Progenitor cell of endocrine pancreas (in vitro differentiated cells): ENCODE data around the gene DNAJC3. TPM values are rescaled to one million over a fixed set of nuclear protein-coding genes. Genes with fewer than 3 reads are reported as not detected.
A peak's percentile ranks its signal among the peaks of the same experiment; 100 is the strongest.
"Not testable (repeated sequence)": the region's sequence is repeated elsewhere in the genome, so short reads cannot be mapped to it uniquely, and the experiment has no call there.

ENCODE experiments used
- DNase-seq: peaks from one replicate; pipeline ENCODE4 v3.0.0; 2021; ENCODE audit warnings: low spot score; ENCODE audit not compliant: unreplicated experiment
- H3K27ac Mint-ChIP-seq: 2 replicates; pipeline ENCODE4 v1.8.0; 2021; ENCODE audit warnings: mild to moderate bottlenecking, moderate library complexity, mixed read lengths
- H3K27me3 Mint-ChIP-seq: 2 replicates; pipeline ENCODE4 v1.8.0; 2021; ENCODE audit warnings: mixed read lengths
- H3K36me3 Mint-ChIP-seq: 2 replicates; pipeline ENCODE4 v1.8.0; 2022; ENCODE audit warnings: mixed read lengths; ENCODE audit not compliant: insufficient read depth
- H3K4me1 Mint-ChIP-seq: 2 replicates; pipeline ENCODE4 v1.8.0; 2021; ENCODE audit warnings: low read depth, mixed read lengths
- H3K4me3 Mint-ChIP-seq: 2 replicates; pipeline ENCODE4 v1.8.0; 2021; ENCODE audit warnings: low read depth, mild to moderate bottlenecking, moderate library complexity, mixed read lengths
- H3K9me3 Mint-ChIP-seq: 2 replicates; pipeline ENCODE4 v1.8.0; 2021; ENCODE audit warnings: low read depth, mixed read lengths
- total RNA-seq: library from RNA; stranded (reverse); gene quantifications from 2 replicates; pipeline ENCODE4 v1.2.1, GENCODE V29; 2021
- TF ChIP-seq, protein P1 (sequence below): fragments of 200-600 bp; sonication (generic); IDR thresholded peaks from one replicate; pipeline ENCODE4 v1.5.0; 2021; ENCODE audit warnings: antibody characterized with exemption, mild to moderate bottlenecking; ENCODE audit not compliant: unreplicated experiment

DNAJC3 gene
- total RNA-seq, 1 donor from 2014 or later = 31.7 TPM

DNA sequence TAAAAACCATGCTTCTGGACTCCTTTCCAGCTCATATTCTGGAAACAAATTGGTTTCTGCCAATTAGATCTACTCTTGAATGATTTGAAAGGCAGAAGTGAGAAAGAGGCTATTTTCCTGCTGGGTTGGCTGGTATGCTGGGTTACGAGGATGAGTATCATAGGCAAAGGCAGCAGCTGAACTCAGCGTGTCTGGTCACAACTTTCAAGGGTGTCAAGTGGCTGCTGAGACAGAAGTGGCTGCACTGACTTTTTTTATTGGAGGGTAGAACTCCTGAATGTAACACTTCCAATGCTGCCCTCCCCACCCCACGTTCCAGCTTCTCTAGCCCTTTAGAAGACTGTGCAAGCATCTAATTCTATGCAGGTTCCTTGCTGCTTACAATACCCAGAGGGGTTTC, 24.1 kb upstream of the DNAJC3 start:
- Mint-ChIP-seq H3K4me3 (no peak overlapping the region), H3K27me3 (peaks cover 8% of the 10 kb centered on the region), H3K27ac (no peak overlapping the region), H3K9me3 (peaks cover 6% of the 10 kb centered on the region), H3K36me3 (no peaks in the 10 kb centered on the region), H3K4me1 (peaks cover 3% of the 10 kb centered on the region)
- DNase-seq = no peak
- TF ChIP-seq, protein P1, sequence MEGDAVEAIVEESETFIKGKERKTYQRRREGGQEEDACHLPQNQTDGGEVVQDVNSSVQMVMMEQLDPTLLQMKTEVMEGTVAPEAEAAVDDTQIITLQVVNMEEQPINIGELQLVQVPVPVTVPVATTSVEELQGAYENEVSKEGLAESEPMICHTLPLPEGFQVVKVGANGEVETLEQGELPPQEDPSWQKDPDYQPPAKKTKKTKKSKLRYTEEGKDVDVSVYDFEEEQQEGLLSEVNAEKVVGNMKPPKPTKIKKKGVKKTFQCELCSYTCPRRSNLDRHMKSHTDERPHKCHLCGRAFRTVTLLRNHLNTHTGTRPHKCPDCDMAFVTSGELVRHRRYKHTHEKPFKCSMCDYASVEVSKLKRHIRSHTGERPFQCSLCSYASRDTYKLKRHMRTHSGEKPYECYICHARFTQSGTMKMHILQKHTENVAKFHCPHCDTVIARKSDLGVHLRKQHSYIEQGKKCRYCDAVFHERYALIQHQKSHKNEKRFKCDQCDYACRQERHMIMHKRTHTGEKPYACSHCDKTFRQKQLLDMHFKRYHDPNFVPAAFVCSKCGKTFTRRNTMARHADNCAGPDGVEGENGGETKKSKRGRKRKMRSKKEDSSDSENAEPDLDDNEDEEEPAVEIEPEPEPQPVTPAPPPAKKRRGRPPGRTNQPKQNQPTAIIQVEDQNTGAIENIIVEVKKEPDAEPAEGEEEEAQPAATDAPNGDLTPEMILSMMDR = no peak

DNA sequence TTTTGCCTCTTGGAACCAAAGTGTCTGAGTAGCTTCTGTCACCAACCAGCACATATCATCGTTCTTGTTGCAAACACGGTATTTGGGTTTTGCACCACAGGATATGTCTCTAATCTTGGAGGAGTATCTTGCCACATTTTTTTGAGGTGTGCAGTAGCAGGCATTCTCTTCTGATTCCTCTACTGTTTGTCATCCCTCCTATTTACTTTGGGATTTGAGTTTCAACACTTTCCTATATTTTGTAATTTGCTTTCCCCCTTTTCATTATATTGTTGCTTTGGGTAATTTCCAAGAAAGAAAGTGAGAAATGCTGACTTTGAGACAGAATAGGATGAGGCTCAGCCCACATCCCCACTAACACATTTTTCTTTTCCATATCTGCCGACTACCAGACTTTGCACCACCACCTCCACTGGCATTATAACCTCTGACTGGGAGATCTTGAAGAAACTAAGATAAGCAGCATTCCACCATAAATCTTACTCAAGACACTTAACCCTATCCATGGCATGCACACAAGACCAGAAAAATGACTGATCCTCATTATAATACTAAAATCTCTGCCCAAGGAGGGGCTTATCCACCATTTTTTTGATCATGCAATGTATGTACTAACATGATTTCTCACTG, 20.4 kb upstream of the DNAJC3 start:
- TF ChIP-seq, protein P1 = no peak
- Mint-ChIP-seq H3K9me3 (peaks cover 6% of the 10 kb centered on the region), H3K27me3 (peaks cover 8% of the 10 kb centered on the region), H3K27ac (no peak overlapping the region), H3K36me3 (no peaks in the 10 kb centered on the region), H3K4me3 (no peak overlapping the region), H3K4me1 (peaks cover 8% of the 10 kb centered on the region)
- no peak for DNase-seq

DNA sequence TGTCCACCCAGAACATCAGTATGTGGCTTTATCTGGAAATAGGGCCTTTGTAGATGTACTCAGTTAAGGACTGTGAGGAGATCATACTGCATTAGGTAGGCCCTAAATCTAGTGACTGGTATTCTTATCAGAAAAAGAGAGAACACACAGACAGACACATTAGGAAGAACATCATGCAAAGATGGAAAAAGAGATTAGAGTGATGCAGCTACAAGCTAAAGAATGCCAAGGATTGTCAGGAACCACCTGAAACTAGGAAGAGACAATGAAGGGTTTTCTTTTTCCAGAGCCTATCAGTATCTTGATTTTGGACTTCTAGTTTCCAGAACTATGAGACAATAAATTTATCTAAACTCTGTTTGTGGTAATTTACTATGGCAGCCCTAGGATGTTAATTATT, 17.4 kb upstream of the DNAJC3 start:
- H3K4me1 Mint-ChIP-seq = peaks cover 8% of the 10 kb centered on the region
- H3K27me3 Mint-ChIP-seq = no peaks in the 10 kb centered on the region
- no peak overlapping the region for H3K27ac Mint-ChIP-seq
- H3K9me3 Mint-ChIP-seq = peaks cover 15% of the 10 kb centered on the region
- DNase-seq = no peak
- TF ChIP-seq, protein P1 = no peak
- H3K36me3 Mint-ChIP-seq = no peaks in the 10 kb centered on the region
- H3K4me3 Mint-ChIP-seq = no peak overlapping the region

DNA sequence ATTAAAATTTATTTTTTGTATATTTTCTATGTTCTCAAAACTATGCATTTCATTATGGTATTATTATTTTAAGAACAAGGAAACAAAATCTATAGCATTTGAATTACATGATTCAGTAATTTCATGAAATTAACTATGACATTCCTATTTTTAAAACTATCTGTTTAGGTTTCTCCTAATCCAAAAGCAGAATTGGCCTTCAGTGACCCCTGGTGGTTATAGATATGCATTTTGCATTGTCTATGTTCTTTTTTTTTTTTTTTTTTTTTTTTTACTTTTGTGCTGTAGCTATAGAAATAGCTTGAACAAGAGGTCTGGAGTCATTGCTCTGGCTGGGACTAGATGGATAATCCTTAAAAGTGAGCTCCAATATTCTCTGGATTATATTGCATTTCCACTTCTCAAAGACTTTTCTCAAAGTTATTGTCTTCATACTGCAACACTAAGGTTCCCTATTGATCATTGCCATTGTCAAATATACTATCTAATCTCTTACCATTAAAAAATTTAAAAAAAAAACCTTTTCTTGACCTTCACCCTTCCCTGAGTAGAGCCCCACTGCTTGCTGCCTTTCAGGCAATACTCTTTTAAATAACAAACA, 15.9 kb upstream of the DNAJC3 start:
- TF ChIP-seq, protein P1 = peak; percentile 73
- Mint-ChIP-seq H3K4me1 (peaks cover 8% of the 10 kb centered on the region), H3K36me3 (no peaks in the 10 kb centered on the region)

DNA sequence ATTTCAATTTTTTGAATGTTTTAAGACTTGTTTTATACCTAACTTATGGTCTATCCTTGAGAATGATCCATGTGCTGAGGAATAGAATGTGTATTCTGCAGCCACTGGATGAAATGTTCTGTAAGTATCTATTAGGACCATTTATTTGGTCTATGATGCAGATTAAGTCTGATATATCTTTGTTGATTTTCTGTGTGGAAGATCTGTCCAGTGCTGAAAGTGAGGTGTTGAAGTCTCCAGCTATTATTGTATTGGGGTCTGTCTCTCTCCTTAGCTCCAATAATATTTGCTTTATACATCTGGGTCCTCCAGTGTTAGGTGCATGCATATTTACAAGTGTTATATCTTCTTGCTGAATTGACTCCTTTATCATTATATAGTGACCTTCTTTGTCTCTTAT, 9.7 kb upstream of the DNAJC3 start:
- H3K9me3 Mint-ChIP-seq = peaks cover 65% of the 10 kb centered on the region
- H3K4me1 Mint-ChIP-seq, DNase-seq, H3K4me3 Mint-ChIP-seq, H3K27me3 Mint-ChIP-seq, H3K27ac Mint-ChIP-seq: not testable (repeated sequence)
- H3K36me3 Mint-ChIP-seq = peaks cover 18% of the 10 kb centered on the region

More for the DNA sequence above, 15.9 kb upstream of the DNAJC3 start:
- DNase-seq = no peak
- H3K27me3 Mint-ChIP-seq = no peaks in the 10 kb centered on the region
- H3K4me3 Mint-ChIP-seq = no peak overlapping the region
- no peak overlapping the region for H3K27ac Mint-ChIP-seq
- peaks cover 29% of the 10 kb centered on the region for H3K9me3 Mint-ChIP-seq

DNA sequence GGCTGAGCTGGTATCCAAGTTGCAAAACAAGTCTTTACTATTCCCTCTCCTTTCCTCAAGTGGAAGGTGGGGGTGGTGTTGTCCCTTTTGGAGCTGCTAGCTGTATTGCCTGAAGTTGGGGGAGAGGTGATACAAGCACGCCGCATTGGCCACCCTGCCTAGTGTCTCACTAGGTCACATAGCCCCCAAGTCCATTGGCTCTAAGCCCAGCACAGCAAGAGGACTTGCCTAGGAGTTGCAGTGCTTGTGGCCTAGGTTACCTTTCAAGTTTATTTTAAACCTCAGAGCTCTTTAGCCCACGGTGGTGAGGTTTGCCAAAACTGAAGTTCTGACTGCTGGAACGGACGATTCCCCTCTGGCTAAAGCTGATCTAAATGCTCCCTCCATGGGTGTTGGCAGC, 5.3 kb upstream of the DNAJC3 start:
- H3K27ac Mint-ChIP-seq = no peak overlapping the region
- TF ChIP-seq, protein P1 = no peak
- H3K9me3 Mint-ChIP-seq = peaks cover 36% of the 10 kb centered on the region
- H3K36me3 Mint-ChIP-seq = peaks cover 20% of the 10 kb centered on the region
- no peak overlapping the region for H3K4me3 Mint-ChIP-seq
- DNase-seq = no peak
- no peaks in the 10 kb centered on the region for H3K27me3 Mint-ChIP-seq
- peaks cover 14% of the 10 kb centered on the region for H3K4me1 Mint-ChIP-seq
